Liver (tissue), 9 donors: ENCODE data around the gene OARD1. TPM values are rescaled to one million over a fixed set of nuclear protein-coding genes. Genes with fewer than 3 reads are reported as not detected.
"Not testable (repeated sequence)": the region's sequence is repeated elsewhere in the genome, so short reads cannot be mapped to it uniquely, and the experiment has no call there.

ENCODE experiments used
- DNase-seq: peaks from one replicate; pipeline ENCODE4 v3.0.0-alpha.2; 2017; ENCODE audit warnings: low spot score
- H3K27ac ChIP-seq, 2 donors: one replicate each; pipeline ENCODE4 v1.7.0; 2013; ENCODE audit warnings: inconsistent platforms in 2 of 2, low read length in 2 of 2, control low read depth in 1 of 2, low read depth in 1 of 2, mild to moderate bottlenecking in 1 of 2
- H3K27me3 ChIP-seq, 4 donors: one replicate each; pipeline versions ENCODE4 v1.6.1 to v1.7.0; 2013; ENCODE audit warnings: low read length in 3 of 4, inconsistent platforms in 1 of 4, mild to moderate bottlenecking in 1 of 4, moderate library complexity in 1 of 4; ENCODE audit not compliant: control insufficient read depth in 4 of 4, insufficient read depth in 4 of 4
- H3K36me3 ChIP-seq, 4 donors: one replicate each; pipeline versions ENCODE4 v1.6.1 to v1.7.0; 2013; ENCODE audit warnings: low read length in 3 of 4, mild to moderate bottlenecking in 3 of 4, low read depth in 1 of 4, moderate library complexity in 1 of 4; ENCODE audit not compliant: control insufficient read depth in 4 of 4, insufficient read depth in 3 of 4
- H3K4me1 ChIP-seq, 4 donors: one replicate each; pipeline versions ENCODE4 v1.6.1 to v1.7.0; 2013; ENCODE audit warnings: low read length in 3 of 4, mild to moderate bottlenecking in 3 of 4, moderate library complexity in 1 of 4; ENCODE audit not compliant: control insufficient read depth in 4 of 4, insufficient read depth in 4 of 4
- H3K4me3 ChIP-seq, 3 donors: one replicate each; pipeline versions ENCODE4 v1.6.1 to v1.7.0; 2013; ENCODE audit warnings: low read length in 3 of 3, control low read depth in 1 of 3, low read depth in 1 of 3, mild to moderate bottlenecking in 1 of 3
- H3K9ac ChIP-seq, 2 donors: one replicate each; pipeline ENCODE4 v1.7.0; 2013; ENCODE audit warnings: low read length in 2 of 2, mild to moderate bottlenecking in 2 of 2, moderate library complexity in 2 of 2, control low read depth in 1 of 2, low read depth in 1 of 2
- H3K9me3 ChIP-seq, 4 donors: one replicate each; pipeline versions ENCODE4 v1.6.1 to v1.7.0; 2013; ENCODE audit warnings: low read length in 3 of 4; ENCODE audit not compliant: control insufficient read depth in 4 of 4
- ATF3 ChIP-seq: IDR thresholded peaks from 2 replicates; pipeline ENCODE4 v1.6.1; 2016; ENCODE audit warnings: antibody characterized with exemption
- EGR1 ChIP-seq, 2 donors: IDR thresholded peaks; 2 replicates each; pipeline ENCODE4 v1.6.1; 2016 to 2018; ENCODE audit warnings: antibody characterized with exemption in 2 of 2, low read depth in 2 of 2
- FOXA2 ChIP-seq: IDR thresholded peaks from 2 replicates; pipeline ENCODE4 v1.6.1; 2016; ENCODE audit warnings: antibody characterized with exemption
- GABPA ChIP-seq, 2 donors: IDR thresholded peaks in 1 of 2; conservative IDR thresholded peaks in 1 of 2; 2 replicates each; pipeline ENCODE4 v1.6.1; 2016; ENCODE audit warnings: antibody characterized with exemption in 2 of 2, mild to moderate bottlenecking in 1 of 2, moderate library complexity in 1 of 2
- HNF4G ChIP-seq: IDR thresholded peaks from 2 replicates; pipeline ENCODE4 v1.6.1; 2016; ENCODE audit warnings: antibody characterized with exemption
- JUND ChIP-seq, 2 donors: IDR thresholded peaks; 2 replicates each; pipeline ENCODE4 v1.6.1; 2016; ENCODE audit warnings: antibody characterized with exemption in 2 of 2
- MAX ChIP-seq: IDR thresholded peaks from 2 replicates; pipeline ENCODE4 v1.6.1; 2016; ENCODE audit warnings: antibody characterized with exemption
- NR2F2 ChIP-seq: IDR thresholded peaks from 2 replicates; pipeline ENCODE4 v1.6.1; 2016; ENCODE audit warnings: antibody characterized with exemption
- REST ChIP-seq: IDR thresholded peaks from 2 replicates; pipeline ENCODE4 v1.6.1; 2016; ENCODE audit warnings: antibody characterized with exemption, mild to moderate bottlenecking
- SP1 ChIP-seq: IDR thresholded peaks from 2 replicates; pipeline ENCODE4 v1.6.1; 2018; ENCODE audit warnings: antibody characterized with exemption, mild to moderate bottlenecking
- ZBTB33 ChIP-seq: IDR thresholded peaks from 2 replicates; pipeline ENCODE4 v1.6.1; 2016; ENCODE audit warnings: antibody characterized with exemption
- WGBS: extraction: QIAGEN DNeasy Blood & Tissue Kit; methylation state at CpG from one replicate; pipeline ENCODE4 v1.1.7; 2013; 5-methylcytosine and 5-hydroxymethylcytosine counted together
- polyA plus RNA-seq, 2 donors: library from polyadenylated mRNA; stranded (reverse) in 1 of 2; unstranded in 1 of 2; fragments of 200-250 nt in 1 of 2; fragments of >200 nt in 1 of 2; fragmentation: Nextera tagmentation in 1 of 2; extraction: Ambion mirVana in 1 of 2; gene quantifications; one replicate each; pipeline versions ENCODE4 v1.2.1 to v1.2.3, GENCODE V29; 2013 to 2015
- total RNA-seq, 2 donors: library from RNA; depleted of rRNA; stranded (reverse); fragments of >200 nt; gene quantifications; one replicate each; pipeline ENCODE4 v1.2.3, GENCODE V29; 2014
- donor health status: healthy.
- donor health status: healthy.
- donor health status: healthy.
- donor health status: healthy.
- donor health status: healthy.

Gene OARD1
- total and polyA plus RNA-seq, 4 donors, result 20.1 to 28.6 (median 23.0) TPM

GRCh38 chr6:41017663-41018062, 54.5 kb downstream of the OARD1 start:
- H3K4me1 ChIP-seq, result peaks cover 5 to 23% (median 17%) of the 10 kb centered on the region in 4 donors
- H3K9me3 ChIP-seq, result no peaks in the 10 kb centered on the region
- H3K36me3 ChIP-seq, result no peaks in the 10 kb centered on the region
- H3K27me3 ChIP-seq, result no peaks in the 10 kb centered on the region
- TF ChIP-seq HNF4G (no peak), MAX (no peak), ATF3 (no peak)
- no peak overlapping the region for H3K9ac ChIP-seq
- no peak overlapping the region for H3K4me3 ChIP-seq
- no peak for DNase-seq
- no peak overlapping the region for H3K27ac ChIP-seq
- WGBS, result 75% methylated on average over 1 of the region's 1 CpG

- 97% methylated on average over 4 of the region's 5 CpGs for WGBS
- not testable (repeated sequence) for H3K9me3 ChIP-seq, DNase-seq, H3K4me3 ChIP-seq, H3K9ac ChIP-seq, H3K36me3 ChIP-seq, H3K27ac ChIP-seq, H3K27me3 ChIP-seq
- H3K4me1 ChIP-seq, result peaks cover 10 to 36% (median 27%) of the 10 kb centered on the region in 4 donors
Measured at GRCh38 chr6:41015860-41016259, 56.3 kb downstream of the OARD1 start.

GRCh38 chr6:41014780-41015179, 57.4 kb downstream of the OARD1 start:
- TF ChIP-seq ZBTB33 (no peak), REST (no peak), FOXA2 (no peak), NR2F2 (no peak), HNF4G (no peak), SP1 (no peak), JUND (IDR thresholded peaks at IDR 0.05) (no peak), GABPA (IDR thresholded peaks at IDR 0.05 in 1 of 2, conservative IDR thresholded peaks at IDR 0.05 in 1 of 2) (no peak), EGR1 (IDR thresholded peaks at IDR 0.05; ENCODE audit: low read depth in 2 of 2) (no peak)
- Histone ChIP-seq H3K27ac (no peak overlapping the region), H3K36me3 (no peaks in the 10 kb centered on the region), H3K9me3 (no peaks in the 10 kb centered on the region), H3K4me1 (peaks cover 10 to 36% (median 27%) of the 10 kb centered on the region in 4 donors), H3K27me3 (no peaks in the 10 kb centered on the region), H3K9ac (no peak overlapping the region), H3K4me3 (no peak overlapping the region)
- DNase-seq, result no peak
- WGBS, result 93% methylated on average over 4 of the region's 4 CpGs

Other genes starting within 250 kb of the OARD1 start
- gene UNC5CL, start 33.1 kb downstream of the OARD1 start, total RNA-seq, result 10 to 100 TPM; 16.2 to 41.9 TPM
- gene UNC5CL, start 33.1 kb downstream of the OARD1 start, polyA plus RNA-seq, result 10 to 100 TPM in 1 of 2 donors, 1 to 10 TPM in 1; 4.7 to 18.2 TPM
- 10 to 100 TPM in 1 of 2 donors, under 1 TPM in 1; 0.25 to 64.9 TPM for gene TSPO2, start 29.9 kb downstream of the OARD1 start, total RNA-seq
- gene TSPO2, start 29.9 kb downstream of the OARD1 start, polyA plus RNA-seq, result under 1 TPM; 0.39 to 0.46 TPM
- 1 to 10 TPM in 1 of 2 donors, not detected in 1; 1.6 TPM for gene APOBEC2, start 19.2 kb downstream of the OARD1 start, total RNA-seq
- 1 to 10 TPM in 1 of 2 donors, not detected in 1; 2.3 TPM for gene APOBEC2, start 19.2 kb downstream of the OARD1 start, polyA plus RNA-seq
- gene NFYA, start 618 bp upstream of the OARD1 start, total RNA-seq, result 10 to 100 TPM; 15.1 to 28.4 TPM
- 1 to 10 TPM; 2.2 to 5.1 TPM for gene NFYA, start 618 bp upstream of the OARD1 start, polyA plus RNA-seq
- gene TREML1, start 82.0 kb upstream of the OARD1 start, total RNA-seq, result 1 to 10 TPM in 1 of 2 donors, under 1 TPM in 1; 0.08 to 4.5 TPM
- gene TREML1, start 82.0 kb upstream of the OARD1 start, polyA plus RNA-seq, result under 1 TPM in 1 of 2 donors, not detected in 1; 0.12 TPM
- not detected for gene TREM2, start 90.8 kb upstream of the OARD1 start, total RNA-seq
- gene TREM2, start 90.8 kb upstream of the OARD1 start, polyA plus RNA-seq, result under 1 TPM; 0.18 to 0.90 TPM
- gene TREML2, start 128.8 kb upstream of the OARD1 start, total RNA-seq, result 1 to 10 TPM in 1 of 2 donors, under 1 TPM in 1; 0.42 to 9.8 TPM
- under 1 TPM; 0.03 to 0.04 TPM for gene TREML2, start 128.8 kb upstream of the OARD1 start, polyA plus RNA-seq
- under 1 TPM in 1 of 2 donors, not detected in 1; 0.08 TPM for gene TREML4, start 156.0 kb upstream of the OARD1 start, total RNA-seq
- under 1 TPM in 1 of 2 donors, not detected in 1; 0.31 TPM for gene TREML4, start 156.0 kb upstream of the OARD1 start, polyA plus RNA-seq
- gene TREM1, start 214.3 kb upstream of the OARD1 start, total RNA-seq, result 1 to 10 TPM in 1 of 2 donors, under 1 TPM in 1; 0.09 to 1.3 TPM
- under 1 TPM; 0.32 to 0.43 TPM for gene TREM1, start 214.3 kb upstream of the OARD1 start, polyA plus RNA-seq